Left renal pelvis (tissue), 4 donors: ENCODE results near the gene STON2. TPM values are rescaled to one million over a fixed set of nuclear protein-coding genes. Genes with fewer than 3 reads are reported as not detected.
"Not testable (repeated sequence)": the region's sequence is repeated elsewhere in the genome, so short reads cannot be mapped to it uniquely, and the experiment has no call there.

Source experiments
- DNase-seq, 4 donors: peaks; one replicate each; pipeline ENCODE4 v3.0.0-alpha.2; 2013; ENCODE audit warnings: low read depth in 4 of 4, low spot score in 3 of 4
- polyA plus RNA-seq, 4 donors: library from polyadenylated mRNA; unstranded; fragments of 120-200 nt; gene quantifications; one replicate each; pipeline ENCODE4 v1.2.1, GENCODE V29; 2013; ENCODE audit not compliant: insufficient read length in 4 of 4

The STON2 gene
- polyA plus RNA-seq, 4 donors = 2.5 to 53.8 (median 45.7) TPM

- DNase-seq = no peak
Observed at GRCh38 chr14:81386290-81386745, 13.8 kb downstream of the STON2 start.

GRCh38 chr14:81385886-81386285 lies 14.2 kb downstream of the STON2 start:
- DNase-seq = no peak

GRCh38 chr14:81385419-81385818 lies 14.7 kb downstream of the STON2 start:
- no peak for DNase-seq

- peak in 2 of 4 donors; percentile 36 to 55 for DNase-seq
Observed at GRCh38 chr14:81384900-81385299, 15.2 kb downstream of the STON2 start.

- no peak for DNase-seq
Observed at GRCh38 chr14:81382517-81383225, 17.5 kb downstream of the STON2 start.

- not testable (repeated sequence) for DNase-seq
Observed at GRCh38 chr14:81380009-81380408, 20.1 kb downstream of the STON2 start.

- no peak for DNase-seq
Observed at GRCh38 chr14:81371802-81372201, 28.3 kb downstream of the STON2 start.

- DNase-seq = no peak
Observed at GRCh38 chr14:81367563-81367962, 32.6 kb downstream of the STON2 start.

GRCh38 chr14:81366884-81367283 lies 33.2 kb downstream of the STON2 start:
- no peak for DNase-seq

GRCh38 chr14:81366214-81366613 lies 33.9 kb downstream of the STON2 start:
- DNase-seq = no peak

GRCh38 chr14:81363746-81364378 lies 36.3 kb downstream of the STON2 start:
- no peak for DNase-seq

GRCh38 chr14:81353691-81354323 lies 46.3 kb downstream of the STON2 start:
- no peak for DNase-seq

- no peak for DNase-seq
Observed at GRCh38 chr14:81352413-81352812, 47.7 kb downstream of the STON2 start.

- DNase-seq = no peak
Observed at GRCh38 chr14:81351205-81351604, 48.9 kb downstream of the STON2 start.

GRCh38 chr14:81350344-81351130 lies 49.6 kb downstream of the STON2 start:
- no peak for DNase-seq

GRCh38 chr14:81348061-81348460 lies 52.1 kb downstream of the STON2 start:
- no peak for DNase-seq

- no peak for DNase-seq
Observed at GRCh38 chr14:81345781-81346180, 54.3 kb downstream of the STON2 start.

- DNase-seq = no peak
Observed at GRCh38 chr14:81344481-81345160, 55.5 kb downstream of the STON2 start.

- DNase-seq = no peak
Observed at GRCh38 chr14:81343701-81344100, 56.4 kb downstream of the STON2 start.

GRCh38 chr14:81342850-81343580 lies 57.1 kb downstream of the STON2 start:
- DNase-seq = no peak
